ENCODE results near the gene CLTCL1.

Gene CLTCL1

GRCh38 chr22:19194766-19195536 is 96.6 kb downstream of the CLTCL1 start:
- no peak for DNase-seq

- DNase-seq, result no peak
These were observed 97.6 kb downstream of the CLTCL1 start for GRCh38 chr22:19193879-19194278.

GRCh38 chr22:19187716-19188563 is 103.6 kb downstream of the CLTCL1 start:
- DNase-seq, result no peak

- no peak for DNase-seq
These were observed 107.1 kb downstream of the CLTCL1 start for GRCh38 chr22:19184276-19184997.

- DNase-seq, result no peak
These were observed 108.3 kb downstream of the CLTCL1 start for GRCh38 chr22:19183216-19183615.

- no peak for DNase-seq
These were observed 108.9 kb downstream of the CLTCL1 start for GRCh38 chr22:19182472-19183157.

- DNase-seq, result no peak
These were observed 109.6 kb downstream of the CLTCL1 start for GRCh38 chr22:19181786-19182471.

GRCh38 chr22:19180740-19181410 is 110.6 kb downstream of the CLTCL1 start:
- no peak for DNase-seq

GRCh38 chr22:19180234-19180633 is 111.3 kb downstream of the CLTCL1 start:
- DNase-seq, result no peak

- peak; percentile 54 for DNase-seq
These were observed 111.9 kb downstream of the CLTCL1 start for GRCh38 chr22:19179497-19180048.

- peak; percentile 95 for DNase-seq
These were observed 112.6 kb downstream of the CLTCL1 start, which contains the start of gene SLC25A1 for GRCh38 chr22:19178657-19179496. Gene SLC25A1, minus strand, starts transcription at chr22:19178736. Its CDS starts 63 bp downstream, at chr22:19178673.

- peak; percentile 69 for DNase-seq
These were observed 113.4 kb downstream of the CLTCL1 start for GRCh38 chr22:19178065-19178656.

GRCh38 chr22:19177164-19178064 is 114.1 kb downstream of the CLTCL1 start:
- DNase-seq, result no peak

- no peak for DNase-seq
These were observed 114.8 kb downstream of the CLTCL1 start for GRCh38 chr22:19176732-19177131.

GRCh38 chr22:19176175-19176643 is 115.3 kb downstream of the CLTCL1 start:
- no peak for DNase-seq

- no peak for DNase-seq
These were observed 115.8 kb downstream of the CLTCL1 start for GRCh38 chr22:19175602-19176174.

GRCh38 chr22:19175026-19175601 is 116.4 kb downstream of the CLTCL1 start:
- DNase-seq, result no peak

Measured in CD4-positive, alpha-beta T cell treated with Interleukin-6 for 4 hours (primary cell).